Parathyroid adenoma (tissue), 2 donors: ENCODE results near the gene LECT2.

Source experiments
- H2AFZ ChIP-seq: fragments of 300-600 bp; sonication (generic); one replicate; pipeline ENCODE4 v1.7.0; 2017; ENCODE audit warnings: antibody characterized with exemption, mild to moderate bottlenecking
- H3K27ac ChIP-seq: fragments of 300-600 bp; sonication (generic); one replicate; pipeline ENCODE4 v1.7.0; 2017
- H3K27me3 ChIP-seq: fragments of 300-600 bp; sonication (generic); one replicate; pipeline ENCODE4 v1.7.0; 2017; ENCODE audit warnings: low read length; ENCODE audit not compliant: control insufficient read depth, insufficient read depth
- H3K36me3 ChIP-seq: fragments of 300-600 bp; sonication (generic); one replicate; pipeline ENCODE4 v1.7.0; 2017; ENCODE audit warnings: low read length; ENCODE audit not compliant: control insufficient read depth, insufficient read depth
- H3K4me1 ChIP-seq: fragments of 300-600 bp; sonication (generic); one replicate; pipeline ENCODE4 v1.7.0; 2017; ENCODE audit warnings: control low read depth
- H3K4me2 ChIP-seq: fragments of 300-600 bp; sonication (generic); one replicate; pipeline ENCODE4 v1.7.0; 2017; ENCODE audit warnings: low read length
- H3K4me3 ChIP-seq: fragments of 300-600 bp; sonication (generic); one replicate; pipeline ENCODE4 v1.7.0; 2017; ENCODE audit warnings: low read depth, low read length
- H3K79me2 ChIP-seq: fragments of 300-600 bp; sonication (generic); one replicate; pipeline ENCODE4 v1.7.0; 2017; ENCODE audit warnings: control low read depth
- H3K9ac ChIP-seq: fragments of 300-600 bp; sonication (generic); one replicate; pipeline ENCODE4 v1.7.0; 2017; ENCODE audit warnings: mild to moderate bottlenecking
- H3K9me3 ChIP-seq: fragments of 300-600 bp; sonication (generic); one replicate; pipeline ENCODE4 v1.7.0; 2017; ENCODE audit warnings: low read length; ENCODE audit not compliant: control insufficient read depth
- CTCF ChIP-seq: fragments of 300-600 bp; sonication (generic); IDR thresholded peaks from one replicate; pipeline ENCODE4 v1.7.0; 2017; ENCODE audit warnings: antibody characterized with exemption, mild to moderate bottlenecking
- donor health status: primary hyperparathyroidism.

The LECT2 gene

GRCh38 chr5:135995976-135996375 is 41.2 kb upstream of the LECT2 start:
- Histone ChIP-seq H3K27ac (no peak overlapping the region), H3K4me2 (no peak overlapping the region), H3K4me1 (no peaks in the 10 kb centered on the region), H3K79me2 (no peaks in the 10 kb centered on the region), H3K9ac (no peak overlapping the region), H3K27me3 (no peaks in the 10 kb centered on the region), H3K4me3 (no peak overlapping the region), H2AFZ (no peak overlapping the region), H3K9me3 (no peaks in the 10 kb centered on the region), H3K36me3 (no peaks in the 10 kb centered on the region)
- TF ChIP-seq CTCF: no peak

- H3K27ac ChIP-seq: no peak overlapping the region
- H3K9ac ChIP-seq: no peak overlapping the region
- H3K4me3 ChIP-seq: no peak overlapping the region
- no peaks in the 10 kb centered on the region for H3K36me3 ChIP-seq
- no peaks in the 10 kb centered on the region for H3K27me3 ChIP-seq
- H3K4me1 ChIP-seq: no peaks in the 10 kb centered on the region
- TF ChIP-seq CTCF: no peak
- no peaks in the 10 kb centered on the region for H3K9me3 ChIP-seq
- no peak overlapping the region for H3K4me2 ChIP-seq
- H2AFZ ChIP-seq: no peak overlapping the region
- no peaks in the 10 kb centered on the region for H3K79me2 ChIP-seq
Observed at GRCh38 chr5:135993880-135994636, 39.3 kb upstream of the LECT2 start.

GRCh38 chr5:135993335-135993879 is 38.6 kb upstream of the LECT2 start:
- H3K9me3 ChIP-seq: no peaks in the 10 kb centered on the region
- no peaks in the 10 kb centered on the region for H3K79me2 ChIP-seq
- H3K4me3 ChIP-seq: no peak overlapping the region
- H3K4me1 ChIP-seq: no peaks in the 10 kb centered on the region
- no peak overlapping the region for H3K27ac ChIP-seq
- no peaks in the 10 kb centered on the region for H3K36me3 ChIP-seq
- H2AFZ ChIP-seq: no peak overlapping the region
- no peak overlapping the region for H3K9ac ChIP-seq
- H3K4me2 ChIP-seq: no peak overlapping the region
- H3K27me3 ChIP-seq: no peaks in the 10 kb centered on the region
- TF ChIP-seq CTCF: no peak

GRCh38 chr5:135991429-135991828 is 36.6 kb upstream of the LECT2 start:
- H3K9me3 ChIP-seq: no peaks in the 10 kb centered on the region
- no peak overlapping the region for H2AFZ ChIP-seq
- no peak overlapping the region for H3K4me3 ChIP-seq
- no peaks in the 10 kb centered on the region for H3K79me2 ChIP-seq
- H3K27ac ChIP-seq: no peak overlapping the region
- no peak for TF ChIP-seq CTCF
- no peak overlapping the region for H3K4me2 ChIP-seq
- no peaks in the 10 kb centered on the region for H3K4me1 ChIP-seq
- no peaks in the 10 kb centered on the region for H3K36me3 ChIP-seq
- H3K27me3 ChIP-seq: no peaks in the 10 kb centered on the region
- no peak overlapping the region for H3K9ac ChIP-seq
